Uterus (tissue), 4 donors: ENCODE measurements around the gene SLC38A11. TPM values are rescaled to one million over a fixed set of nuclear protein-coding genes. Genes with fewer than 3 reads are reported as not detected.

Source experiments
- DNase-seq, 2 donors: peaks; one replicate each; pipeline ENCODE4 v3.0.0-alpha.2; 2019 to 2020
- H3K27ac ChIP-seq, 2 donors: fragments of 200-600 bp; sonication (generic); 1 replicate in 1 of 2; 2 replicates in 1 of 2; pipeline ENCODE4 v1.5.1; 2016 to 2018
- H3K27me3 ChIP-seq, 2 donors: fragments of 200-600 bp; sonication (generic); one replicate each; pipeline ENCODE4 v1.5.1; 2018 to 2019; ENCODE audit warnings: control low read depth in 1 of 2
- H3K36me3 ChIP-seq, 2 donors: fragments of 200-600 bp; sonication (generic); one replicate each; pipeline ENCODE4 v1.5.1; 2019; ENCODE audit warnings: control low read depth in 1 of 2
- H3K4me1 ChIP-seq, 2 donors: fragments of 200-600 bp; sonication (generic); one replicate each; pipeline ENCODE4 v1.5.1; 2018 to 2019; ENCODE audit warnings: control low read depth in 1 of 2
- H3K4me3 ChIP-seq, 2 donors: fragments of 200-600 bp; sonication (generic); 1 replicate in 1 of 2; 2 replicates in 1 of 2; pipeline ENCODE4 v1.5.1; 2018 to 2019; ENCODE audit warnings: mild to moderate bottlenecking in 1 of 2
- H3K9me3 ChIP-seq, 2 donors: fragments of 200-600 bp; sonication (generic); one replicate each; pipeline ENCODE4 v1.5.1; 2019; ENCODE audit warnings: control low read depth in 1 of 2
- POLR2A ChIP-seq, 2 donors: fragments of 450-650 bp; IDR thresholded peaks; one replicate each; pipeline ENCODE4 v1.6.1; 2016; ENCODE audit warnings: antibody characterized with exemption in 2 of 2, mild to moderate bottlenecking in 1 of 2, moderate library complexity in 1 of 2
- intact Hi-C: fragments of 100-400 bp; cut with DNase I; formaldehyde crosslinking; loops from one replicate; pipeline ENCODE4 v1.15.1; 2023; ENCODE audit warnings: low total_unique reads
- total RNA-seq, 4 donors: library from RNA; depleted of rRNA in 3 of 4; stranded (reverse); fragments of >200 nt in 3 of 4; gene quantifications; one replicate each; pipeline versions ENCODE4 v1.1.0 to v1.2.4, GENCODE V29; 2014 to 2023
- TF ChIP-seq, protein P1 (sequence below), 4 experiments: fragments of 200-600 bp in 2 of 4; fragments of 450-650 bp in 2 of 4; sonication (generic) in 2 of 4; IDR thresholded peaks; one replicate each; pipeline ENCODE4 v1.5.1; 2016 to 2019; ENCODE audit warnings: antibody characterized with exemption in 4 of 4, mild to moderate bottlenecking in 2 of 4, moderate library complexity in 1 of 4
- donor health status: DM: yes; HTN: yes; CAD: no.

The SLC38A11 gene
- total RNA-seq, 4 donors from 2014 or later, result under 0.01 to 3.2 (median 1.3) TPM

DNA sequence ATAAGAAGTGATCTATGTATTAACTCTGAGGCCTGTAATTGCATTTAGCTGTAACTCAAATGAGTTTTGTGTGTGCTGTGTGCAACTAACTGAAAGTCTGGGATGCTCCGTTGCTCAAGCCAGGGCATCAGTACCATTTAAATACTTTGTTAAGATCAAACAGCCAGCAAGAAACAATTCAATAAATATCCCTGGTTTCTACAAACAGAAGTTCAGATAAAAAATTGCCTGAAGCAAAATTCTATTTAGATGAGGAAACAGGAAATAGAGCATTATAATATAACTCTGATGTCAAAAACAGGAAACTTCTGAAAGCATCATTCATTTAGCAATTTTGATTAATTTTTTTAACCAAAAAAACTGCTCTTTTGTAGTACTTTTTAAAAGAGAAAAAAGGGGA is 18.9 kb upstream of the SLC38A11 start:
- H3K27me3 ChIP-seq, result no peaks in the 10 kb centered on the region
- no peak for DNase-seq
- TF ChIP-seq, protein P1, sequence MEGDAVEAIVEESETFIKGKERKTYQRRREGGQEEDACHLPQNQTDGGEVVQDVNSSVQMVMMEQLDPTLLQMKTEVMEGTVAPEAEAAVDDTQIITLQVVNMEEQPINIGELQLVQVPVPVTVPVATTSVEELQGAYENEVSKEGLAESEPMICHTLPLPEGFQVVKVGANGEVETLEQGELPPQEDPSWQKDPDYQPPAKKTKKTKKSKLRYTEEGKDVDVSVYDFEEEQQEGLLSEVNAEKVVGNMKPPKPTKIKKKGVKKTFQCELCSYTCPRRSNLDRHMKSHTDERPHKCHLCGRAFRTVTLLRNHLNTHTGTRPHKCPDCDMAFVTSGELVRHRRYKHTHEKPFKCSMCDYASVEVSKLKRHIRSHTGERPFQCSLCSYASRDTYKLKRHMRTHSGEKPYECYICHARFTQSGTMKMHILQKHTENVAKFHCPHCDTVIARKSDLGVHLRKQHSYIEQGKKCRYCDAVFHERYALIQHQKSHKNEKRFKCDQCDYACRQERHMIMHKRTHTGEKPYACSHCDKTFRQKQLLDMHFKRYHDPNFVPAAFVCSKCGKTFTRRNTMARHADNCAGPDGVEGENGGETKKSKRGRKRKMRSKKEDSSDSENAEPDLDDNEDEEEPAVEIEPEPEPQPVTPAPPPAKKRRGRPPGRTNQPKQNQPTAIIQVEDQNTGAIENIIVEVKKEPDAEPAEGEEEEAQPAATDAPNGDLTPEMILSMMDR (IDR thresholded peaks at IDR 0.05), result no peak
- TF ChIP-seq POLR2A (IDR thresholded peaks at IDR 0.05), result no peak
- H3K36me3 ChIP-seq, result no peaks in the 10 kb centered on the region
- intact Hi-C loops, result no loop called here
- H3K27ac ChIP-seq, result no peak overlapping the region
- H3K4me1 ChIP-seq, result no peaks in the 10 kb centered on the region
- no peak overlapping the region for H3K4me3 ChIP-seq
- no peaks in the 10 kb centered on the region for H3K9me3 ChIP-seq

DNA sequence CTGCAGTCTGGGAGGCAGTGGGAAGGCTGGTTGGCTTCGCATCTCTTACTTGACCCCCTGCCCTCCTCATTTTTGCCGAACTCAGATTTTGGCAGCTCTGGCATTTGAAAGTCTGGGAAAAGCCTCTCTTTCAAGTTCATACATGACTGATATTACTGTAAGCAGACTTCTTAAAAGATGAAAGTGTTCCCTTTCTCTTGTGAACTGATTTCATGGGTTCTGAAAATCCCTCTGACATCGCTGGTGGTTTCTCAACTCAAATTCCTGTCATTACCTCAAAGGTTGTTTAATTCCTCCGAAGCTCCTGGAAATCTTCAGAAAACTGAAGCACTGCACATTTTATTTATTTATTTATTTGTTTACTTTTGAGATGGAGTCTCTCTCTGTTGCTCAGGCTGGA is 16.9 kb upstream of the SLC38A11 start:
- Histone ChIP-seq H3K9me3 (no peaks in the 10 kb centered on the region), H3K4me1 (no peaks in the 10 kb centered on the region), H3K36me3 (no peaks in the 10 kb centered on the region), H3K27ac (no peak overlapping the region), H3K27me3 (no peaks in the 10 kb centered on the region), H3K4me3 (no peak overlapping the region)
- no peak for TF ChIP-seq POLR2A (IDR thresholded peaks at IDR 0.05)
- TF ChIP-seq, protein P1 (IDR thresholded peaks at IDR 0.05), result no peak
- no peak for DNase-seq
- intact Hi-C loops, result no loop called here

DNA sequence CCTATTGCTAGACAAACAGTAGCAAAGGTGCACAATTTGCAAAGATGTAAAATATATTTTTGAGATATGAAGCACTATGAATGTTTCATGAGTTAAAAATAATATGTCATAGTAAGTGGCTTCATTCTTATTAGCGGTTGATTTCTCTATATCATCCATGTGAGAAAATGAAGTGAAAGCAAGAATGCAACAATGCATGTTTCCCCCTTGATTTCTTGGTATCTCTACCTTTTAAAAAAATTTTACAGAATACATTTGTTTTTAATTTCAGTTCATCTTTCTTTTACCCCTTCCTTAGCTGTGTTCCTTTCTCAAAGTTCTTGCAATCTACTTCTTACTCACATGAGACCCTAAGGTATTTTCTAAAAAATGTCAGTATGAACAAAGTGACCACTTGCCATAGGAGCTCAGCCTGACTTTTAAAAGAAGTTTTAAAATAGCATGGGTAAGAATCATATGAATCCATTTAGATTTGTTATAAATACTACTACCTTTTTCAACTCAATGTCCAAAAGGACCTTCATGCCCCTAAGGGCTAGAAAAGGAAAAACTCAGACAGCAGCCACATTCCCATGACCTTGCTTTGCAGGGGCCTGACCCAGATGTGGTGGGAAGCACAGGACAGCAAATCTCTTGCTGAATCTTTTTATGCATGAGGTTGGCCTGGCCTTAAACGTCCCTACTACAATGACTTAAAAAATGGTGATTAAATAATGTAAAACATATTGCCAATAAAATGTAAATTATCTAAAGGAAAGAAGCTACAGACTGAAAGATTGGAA is 14.8 kb upstream of the SLC38A11 start:
- Histone ChIP-seq H3K4me3 (no peak overlapping the region), H3K9me3 (no peaks in the 10 kb centered on the region), H3K27ac (no peak overlapping the region), H3K36me3 (no peaks in the 10 kb centered on the region), H3K4me1 (no peaks in the 10 kb centered on the region), H3K27me3 (no peaks in the 10 kb centered on the region)
- no peak for TF ChIP-seq POLR2A (IDR thresholded peaks at IDR 0.05)
- TF ChIP-seq, protein P1 (IDR thresholded peaks at IDR 0.05), result no peak
- intact Hi-C loops, result no loop called here
- DNase-seq, result no peak

GRCh38 chr2:164967781-164968228 is 12.5 kb upstream of the SLC38A11 start:
- no peak for TF ChIP-seq POLR2A (IDR thresholded peaks at IDR 0.05)
- TF ChIP-seq, protein P1 (IDR thresholded peaks at IDR 0.05), result no peak
- no peaks in the 10 kb centered on the region for H3K9me3 ChIP-seq
- intact Hi-C loops, result no loop called here
- H3K27ac ChIP-seq, result no peak overlapping the region
- H3K27me3 ChIP-seq, result no peaks in the 10 kb centered on the region
- no peaks in the 10 kb centered on the region for H3K4me1 ChIP-seq
- H3K36me3 ChIP-seq, result no peaks in the 10 kb centered on the region
- no peak overlapping the region for H3K4me3 ChIP-seq
- no peak for DNase-seq

DNA sequence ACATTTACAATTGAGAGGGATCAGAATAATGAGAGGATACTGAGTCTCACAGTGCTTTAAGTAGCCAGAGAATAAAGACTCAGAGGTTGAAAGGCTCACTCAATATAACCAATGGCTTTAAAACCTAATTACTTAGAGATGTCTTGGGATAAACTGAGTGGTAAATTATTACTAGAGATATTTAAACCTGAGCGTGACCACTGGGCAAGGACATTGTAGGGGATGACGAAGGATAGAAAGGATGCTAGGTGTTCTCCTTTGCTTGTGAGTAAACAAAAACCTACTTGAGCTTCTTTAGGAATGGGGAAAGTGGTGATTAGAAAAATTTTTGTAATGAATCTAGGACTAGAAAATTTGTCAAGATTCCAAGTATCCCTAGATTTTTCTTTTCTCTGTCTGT is 12.0 kb upstream of the SLC38A11 start:
- intact Hi-C loops, result no loop called here
- TF ChIP-seq POLR2A (IDR thresholded peaks at IDR 0.05), result no peak
- TF ChIP-seq, protein P1 (IDR thresholded peaks at IDR 0.05), result no peak
- Histone ChIP-seq H3K36me3 (no peaks in the 10 kb centered on the region), H3K27me3 (no peaks in the 10 kb centered on the region), H3K4me3 (no peak overlapping the region), H3K4me1 (no peaks in the 10 kb centered on the region), H3K27ac (no peak overlapping the region), H3K9me3 (no peaks in the 10 kb centered on the region)
- DNase-seq, result no peak
